GM12873 (cell line): ENCODE results near the gene CD300LG.

Source experiments
- TF ChIP-seq, protein P1 (sequence below): IDR thresholded peaks from 2 replicates; pipeline ENCODE4 v1.5.1; 2012; ENCODE audit warnings: low read depth, mild to moderate bottlenecking, moderate library complexity, low read length, control low read depth; ENCODE audit not compliant: insufficient read depth; ENCODE audit errors: missing control alignments

Gene CD300LG

GRCh38 chr17:43849116-43849515 lies 2.1 kb downstream of the CD300LG start:
- TF ChIP-seq, protein P1, sequence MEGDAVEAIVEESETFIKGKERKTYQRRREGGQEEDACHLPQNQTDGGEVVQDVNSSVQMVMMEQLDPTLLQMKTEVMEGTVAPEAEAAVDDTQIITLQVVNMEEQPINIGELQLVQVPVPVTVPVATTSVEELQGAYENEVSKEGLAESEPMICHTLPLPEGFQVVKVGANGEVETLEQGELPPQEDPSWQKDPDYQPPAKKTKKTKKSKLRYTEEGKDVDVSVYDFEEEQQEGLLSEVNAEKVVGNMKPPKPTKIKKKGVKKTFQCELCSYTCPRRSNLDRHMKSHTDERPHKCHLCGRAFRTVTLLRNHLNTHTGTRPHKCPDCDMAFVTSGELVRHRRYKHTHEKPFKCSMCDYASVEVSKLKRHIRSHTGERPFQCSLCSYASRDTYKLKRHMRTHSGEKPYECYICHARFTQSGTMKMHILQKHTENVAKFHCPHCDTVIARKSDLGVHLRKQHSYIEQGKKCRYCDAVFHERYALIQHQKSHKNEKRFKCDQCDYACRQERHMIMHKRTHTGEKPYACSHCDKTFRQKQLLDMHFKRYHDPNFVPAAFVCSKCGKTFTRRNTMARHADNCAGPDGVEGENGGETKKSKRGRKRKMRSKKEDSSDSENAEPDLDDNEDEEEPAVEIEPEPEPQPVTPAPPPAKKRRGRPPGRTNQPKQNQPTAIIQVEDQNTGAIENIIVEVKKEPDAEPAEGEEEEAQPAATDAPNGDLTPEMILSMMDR = no peak

GRCh38 chr17:43852571-43852970 lies 5.6 kb downstream of the CD300LG start:
- TF ChIP-seq, protein P1 = no peak

GRCh38 chr17:43853546-43853945 lies 6.6 kb downstream of the CD300LG start:
- TF ChIP-seq, protein P1 = no peak

GRCh38 chr17:43854498-43854897 lies 7.5 kb downstream of the CD300LG start:
- TF ChIP-seq, protein P1 = no peak

GRCh38 chr17:43855061-43855460 lies 8.1 kb downstream of the CD300LG start:
- TF ChIP-seq, protein P1 = no peak

- TF ChIP-seq, protein P1 = no peak
These were observed 9.2 kb downstream of the CD300LG start for GRCh38 chr17:43856141-43856540.

GRCh38 chr17:43857141-43857540 lies 10.2 kb downstream of the CD300LG start:
- TF ChIP-seq, protein P1 = no peak

- TF ChIP-seq, protein P1 = no peak
These were observed 11.1 kb downstream of the CD300LG start for GRCh38 chr17:43857957-43858600.
